NCI-H82 (cell line): ENCODE results near the gene GMIP.
A peak's percentile ranks its signal among the peaks of the same experiment; 100 is the strongest.
"Not testable (repeated sequence)": the region's sequence is repeated elsewhere in the genome, so short reads cannot be mapped to it uniquely, and the experiment has no call there.

Source experiments
- DNase-seq: peaks from one replicate; lab custom pipeline; 2025; lab: John Stamatoyannopoulos, UW

Gene GMIP

DNA sequence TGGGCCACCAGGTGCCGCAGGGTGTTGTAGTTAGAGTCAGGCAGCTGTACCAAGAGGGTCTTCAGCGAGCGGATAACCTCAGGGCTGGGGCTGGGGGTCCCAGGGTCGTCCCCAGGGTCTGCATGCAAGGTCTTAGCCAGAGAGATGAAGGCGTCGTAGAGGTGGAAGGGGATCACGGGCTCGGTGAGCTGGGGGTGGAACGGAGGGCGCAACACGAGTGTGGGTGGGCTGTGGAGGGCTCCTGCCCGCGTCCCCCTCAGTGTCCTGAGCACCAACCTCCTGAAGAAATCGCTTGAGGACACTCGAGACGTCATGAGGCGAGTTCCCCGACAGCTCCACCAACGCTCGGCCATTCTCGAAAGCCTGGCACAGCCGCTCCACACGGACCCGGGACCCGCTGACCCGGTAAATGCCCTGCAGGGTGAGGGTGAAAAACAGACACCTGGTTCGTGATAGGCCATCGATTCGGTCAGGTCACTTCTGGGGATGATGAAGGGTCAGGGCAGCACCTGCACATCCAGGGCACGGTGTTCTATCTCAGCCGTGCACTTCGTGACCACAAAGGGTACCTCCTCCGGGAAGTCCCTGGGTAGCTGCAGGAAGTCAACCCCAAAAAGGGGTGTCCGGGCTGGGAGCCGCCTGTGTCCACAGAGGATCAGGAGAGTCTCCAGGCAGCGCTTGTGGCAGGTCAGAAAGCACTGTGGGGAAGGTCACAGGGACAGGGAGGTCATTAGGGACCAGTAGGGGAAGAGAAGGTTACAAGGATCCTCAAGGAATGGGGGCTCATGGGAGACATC lies 8.7 kb downstream of the GMIP start:
- no peak for DNase-seq

DNA sequence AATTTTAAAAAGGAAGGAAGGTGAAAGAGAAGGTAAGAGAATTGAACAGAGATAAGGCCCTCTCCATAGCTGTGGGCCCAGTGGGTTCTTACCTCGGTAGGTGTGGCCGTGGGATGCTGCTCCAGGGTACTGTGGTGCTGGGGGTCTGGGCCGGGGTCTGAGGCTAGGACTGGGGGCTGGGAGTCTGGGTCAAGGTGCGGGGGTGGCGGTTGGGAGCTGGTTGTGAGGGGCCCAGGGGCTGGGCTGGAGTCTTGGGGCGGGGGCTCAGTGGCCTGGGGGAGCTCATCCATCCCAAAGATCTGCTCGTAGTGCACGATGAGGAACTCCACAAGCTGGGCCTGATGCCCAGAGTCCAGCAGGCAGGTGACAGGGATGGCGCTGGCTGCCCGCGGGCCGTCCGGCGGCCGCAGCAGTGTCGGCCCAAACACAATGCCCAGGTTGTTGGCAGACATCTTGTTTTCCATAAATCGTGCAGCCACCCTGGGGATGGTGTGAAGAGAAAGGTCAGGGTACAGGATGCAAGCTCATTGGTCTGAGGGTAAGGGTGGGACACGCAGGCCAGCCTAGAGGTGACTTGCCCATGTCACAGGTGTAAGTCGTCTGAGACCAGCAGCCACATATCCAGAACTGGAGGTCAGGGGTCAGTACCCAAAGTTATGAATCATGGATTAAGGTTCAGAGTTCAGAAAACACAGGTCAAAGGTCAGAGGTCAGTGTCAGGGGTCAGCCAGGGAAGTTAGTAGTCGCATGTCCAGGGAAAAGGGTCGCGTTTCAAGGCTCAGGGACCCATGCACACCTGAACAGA lies 9.5 kb downstream of the GMIP start:
- no peak for DNase-seq

DNA sequence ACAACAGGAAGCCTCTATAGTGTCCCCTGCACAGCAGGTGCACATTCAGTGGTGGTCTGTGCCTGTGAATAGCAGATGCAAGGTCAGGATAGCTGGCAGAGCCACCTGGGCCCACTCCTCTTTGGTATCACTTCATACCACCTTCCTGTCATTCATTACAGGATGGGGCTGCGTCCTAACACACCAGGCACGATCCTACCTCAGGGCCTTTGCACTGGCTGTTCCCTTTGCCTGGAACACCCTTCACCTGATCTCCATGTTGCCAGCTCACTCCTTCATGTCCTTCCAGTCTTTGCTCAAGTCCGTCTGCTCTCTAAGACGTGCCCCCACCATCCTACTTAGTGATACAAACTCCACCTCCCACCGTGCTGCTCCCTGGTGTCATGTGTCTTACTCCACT lies 10.8 kb downstream of the GMIP start:
- no peak for DNase-seq

DNA sequence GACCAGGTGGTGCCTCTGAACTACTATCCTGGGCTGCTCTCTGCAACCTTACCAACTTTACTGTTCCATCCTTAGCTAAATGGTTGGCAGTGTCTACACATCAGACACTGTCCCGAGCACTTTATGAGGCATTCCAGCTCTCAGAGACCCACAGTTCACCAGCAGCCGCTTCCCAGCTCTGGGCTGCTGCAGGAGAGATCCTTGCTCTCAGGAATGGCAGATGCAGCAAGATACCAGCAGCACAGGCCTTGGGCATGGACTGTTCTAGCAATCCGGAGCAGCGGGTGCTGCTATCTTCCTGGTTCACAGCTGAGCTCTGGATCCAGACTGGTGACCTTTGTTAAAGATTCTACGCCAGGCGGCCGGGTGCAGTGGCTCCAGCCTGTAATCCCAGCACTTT lies 12.1 kb downstream of the GMIP start:
- no peak for DNase-seq

DNA sequence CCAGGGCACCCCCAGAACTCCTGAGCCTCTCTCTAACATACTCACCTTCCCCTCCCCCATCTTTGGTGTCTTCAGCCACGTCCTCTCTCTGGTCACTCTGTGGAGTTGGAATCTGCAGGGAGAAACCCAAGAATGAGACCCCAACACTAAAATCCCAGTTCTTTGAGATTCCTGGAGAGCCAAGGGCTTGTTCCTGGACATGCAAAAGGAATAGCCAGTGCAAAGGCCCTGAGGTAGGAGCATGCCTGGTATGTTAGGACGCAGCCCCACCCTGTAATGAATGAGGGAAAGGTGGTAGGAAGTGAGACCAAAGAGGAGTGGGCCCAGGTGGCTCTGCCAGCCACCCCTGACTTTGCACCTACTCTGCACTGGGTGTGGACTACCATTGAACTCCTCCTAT lies 13.0 kb downstream of the GMIP start:
- DNase-seq, result no peak

DNA sequence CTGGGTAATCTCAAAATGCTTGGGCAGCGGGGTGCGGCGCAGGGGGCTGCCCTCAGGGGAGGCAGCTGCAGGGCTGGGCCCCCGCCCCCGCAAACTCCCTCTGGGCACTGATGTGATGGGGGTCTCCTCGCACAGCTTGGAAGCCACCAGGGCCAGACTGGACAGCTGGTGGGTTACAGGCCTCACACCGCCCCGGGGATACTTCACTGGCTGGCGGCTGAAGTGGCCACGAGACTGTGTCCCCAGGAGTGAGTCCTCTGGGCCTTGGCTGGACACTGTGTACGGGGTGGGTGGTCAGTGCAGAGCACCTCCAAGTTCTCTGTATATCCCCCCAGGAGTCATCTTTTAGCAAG lies 13.4 kb downstream of the GMIP start:
- no peak for DNase-seq

DNA sequence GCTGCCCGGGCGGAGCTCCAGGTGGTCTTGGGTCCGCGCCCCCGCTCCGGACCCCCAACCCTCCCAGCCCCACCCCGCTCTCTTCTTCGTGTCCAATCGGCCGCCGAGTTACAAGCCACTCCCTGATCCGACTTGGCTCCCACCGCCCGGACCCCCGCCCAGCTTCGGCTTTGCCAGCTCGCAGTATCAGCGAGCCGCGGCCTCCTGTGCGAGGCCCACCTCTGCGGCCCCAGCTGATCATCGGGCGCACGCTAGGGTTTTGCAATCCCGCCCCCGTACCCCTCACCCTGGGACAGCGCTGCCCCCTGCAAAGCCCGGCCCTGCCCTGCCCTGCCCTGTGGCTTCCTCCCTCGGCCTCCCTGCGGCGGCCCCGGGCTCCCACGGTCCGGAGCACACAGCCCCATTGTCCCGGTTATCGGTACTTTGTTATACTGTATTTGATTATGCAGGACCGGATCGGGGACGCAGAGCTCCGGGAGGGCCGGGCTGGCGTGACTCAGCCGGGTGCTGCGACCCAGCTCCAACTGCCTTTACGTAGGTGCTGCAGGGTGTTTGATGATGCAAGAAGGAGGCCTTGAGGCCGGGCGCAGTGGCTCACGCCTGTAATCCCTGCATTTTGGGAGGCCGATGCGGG lies 14.8 kb downstream of the GMIP start:
- DNase-seq, result peak; percentile 95

DNA sequence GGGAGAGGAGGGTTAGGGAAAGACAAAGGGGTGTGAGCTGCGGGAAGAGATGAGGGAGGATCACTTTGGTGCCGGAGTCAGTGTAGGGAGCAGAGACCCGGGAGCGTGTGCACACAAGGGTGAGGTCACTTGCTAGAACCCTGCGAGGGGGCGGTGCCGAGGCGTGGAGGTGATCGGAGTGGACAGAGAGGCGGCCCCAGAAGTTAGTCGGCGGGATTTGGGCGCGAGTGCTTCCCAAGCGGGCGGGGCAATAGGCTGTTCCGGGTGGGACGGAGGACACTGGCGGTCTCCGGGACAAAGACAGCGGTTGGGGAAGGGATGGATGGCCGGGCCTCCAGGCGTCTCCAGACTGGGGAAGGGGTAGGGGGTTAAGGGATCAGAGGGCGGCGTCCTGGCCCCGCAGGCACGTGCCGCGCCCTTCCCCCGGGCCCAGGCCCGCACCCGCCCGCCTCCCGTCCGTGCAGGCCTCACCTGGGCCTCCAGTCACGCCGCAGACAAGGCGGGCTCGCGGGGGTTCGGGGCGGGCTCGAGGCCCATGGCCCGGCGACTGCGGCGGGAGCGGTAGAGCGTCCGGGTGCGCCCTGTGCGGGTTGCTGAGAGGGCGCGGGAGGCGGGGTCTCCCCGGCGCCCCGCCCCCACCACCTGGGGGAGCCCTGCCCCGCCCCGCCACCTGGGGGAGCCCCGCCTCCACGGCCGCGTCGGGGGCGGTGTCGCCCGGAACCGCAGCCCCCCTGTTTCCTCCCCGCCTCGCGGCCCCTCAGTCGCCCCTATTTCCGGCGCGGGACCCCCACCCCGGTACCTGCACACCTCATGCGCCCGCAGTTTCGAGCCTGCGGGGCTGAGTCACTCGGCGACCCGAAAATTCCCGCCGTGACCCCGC lies 15.6 kb downstream of the GMIP start, which contains the start of gene LPAR2:
Gene LPAR2 (minus strand): TSS at position 600 of the 880 bp plus-strand sequence. CDS start 945 bp downstream, outside the sequence.
- DNase-seq, result peak; percentile 84

DNA sequence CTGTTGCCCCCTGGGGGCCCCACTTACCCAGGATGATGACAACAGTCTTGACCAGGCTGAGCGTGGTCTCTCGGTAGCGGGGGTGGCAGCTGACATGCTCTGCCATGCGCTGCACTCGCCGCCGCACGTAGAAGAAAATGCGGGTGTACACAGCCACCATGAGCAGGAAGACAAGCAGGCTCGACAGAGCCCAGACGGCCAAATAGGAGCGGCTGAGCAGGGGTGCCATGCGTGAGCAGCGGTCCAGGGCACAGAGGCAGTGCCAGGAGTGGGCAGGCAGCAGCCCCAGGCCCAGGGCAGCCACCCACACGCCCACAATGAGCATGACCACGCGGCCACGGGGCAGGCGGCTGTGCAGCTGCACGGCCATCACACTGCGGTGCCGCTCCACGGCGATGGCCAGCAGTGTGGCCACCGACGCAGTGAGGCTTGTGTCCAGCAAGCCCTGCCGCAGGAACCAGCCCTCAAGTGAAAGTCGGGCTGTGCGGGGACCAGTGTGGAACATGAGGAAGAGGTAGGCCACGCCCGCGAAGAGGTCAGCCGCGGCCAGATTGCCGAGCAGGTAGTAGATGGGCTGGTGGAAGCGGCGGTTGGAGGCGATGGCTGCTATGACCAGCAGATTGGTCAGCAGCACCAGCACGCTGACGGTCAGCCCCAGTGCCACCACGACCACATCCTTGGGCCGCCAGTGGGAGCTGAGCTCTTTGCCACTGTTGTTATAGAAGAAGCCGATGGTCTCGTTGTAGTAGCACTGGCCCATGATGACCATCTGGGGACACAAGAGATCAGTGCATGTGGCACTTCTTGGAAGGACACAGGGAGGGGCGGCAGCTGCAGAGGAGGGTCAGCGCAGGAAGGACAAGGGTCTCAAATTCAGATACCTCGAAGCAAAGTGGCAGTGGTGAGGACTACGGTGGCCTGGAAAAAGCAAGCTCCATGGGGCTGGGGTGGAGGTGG lies 16.7 kb downstream of the GMIP start:
- no peak for DNase-seq

DNA sequence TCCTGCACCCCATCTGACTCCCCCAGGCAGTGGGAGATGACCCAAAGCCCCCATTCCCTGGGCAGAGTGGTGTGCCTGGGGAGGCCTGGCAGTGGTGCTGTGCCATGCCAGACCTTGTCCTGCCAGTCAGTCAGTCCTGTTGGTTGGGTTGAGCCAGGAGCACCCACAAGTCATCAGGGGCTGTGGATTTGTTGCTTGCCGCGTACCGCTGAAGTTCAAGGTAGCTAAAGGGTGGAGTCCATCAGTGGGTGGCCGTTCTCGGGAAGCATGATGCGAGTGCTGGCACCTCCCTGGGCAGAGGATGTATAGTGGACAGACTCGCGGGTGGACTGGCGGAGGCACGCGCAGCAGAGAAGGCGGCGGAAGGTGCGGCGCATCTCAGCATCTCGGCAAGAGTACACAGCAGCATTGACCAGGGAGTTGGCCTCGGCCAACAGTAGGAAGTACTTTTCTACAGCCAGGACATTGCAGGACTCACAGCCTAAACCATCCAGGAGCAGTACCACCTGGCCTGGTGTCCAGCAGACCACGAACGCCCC lies 19.4 kb downstream of the GMIP start:
- no peak for DNase-seq

DNA sequence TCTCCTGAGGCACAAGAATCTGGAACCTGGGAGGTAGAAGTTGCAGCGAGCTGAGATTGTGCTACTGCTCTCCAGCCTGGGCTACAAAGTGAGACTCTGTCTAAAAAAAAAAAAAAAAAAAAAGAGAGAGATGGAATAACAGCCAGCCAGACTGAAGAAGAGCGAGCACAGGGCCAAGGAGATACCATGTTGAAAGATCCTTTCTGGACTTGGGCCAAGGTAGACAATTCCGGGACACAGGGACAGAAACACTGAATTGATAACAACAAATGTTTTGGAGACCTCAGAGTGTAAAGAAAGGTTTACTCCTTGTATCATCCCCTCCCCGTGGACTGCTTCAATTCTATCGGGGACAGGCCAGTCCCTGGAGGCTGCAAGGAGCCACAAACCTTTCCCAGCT lies 20.1 kb downstream of the GMIP start:
- no peak for DNase-seq

DNA sequence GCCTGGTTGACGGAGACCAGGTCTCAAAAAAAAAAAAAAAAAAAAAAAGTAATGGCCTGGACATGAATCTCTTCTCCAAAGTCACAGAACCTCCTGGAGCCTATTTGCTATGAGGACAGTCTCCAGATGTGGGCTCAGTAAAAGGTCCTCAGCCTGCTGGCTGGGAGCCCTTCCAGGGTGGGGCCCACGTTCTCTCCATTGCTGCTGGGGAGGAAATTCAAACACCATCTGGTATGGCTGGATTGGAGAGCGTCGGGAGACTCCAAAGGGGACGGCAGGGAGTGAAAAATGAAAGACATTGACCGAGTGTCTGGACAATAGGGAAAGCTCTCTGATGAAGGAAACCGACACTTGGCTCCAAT lies 23.6 kb downstream of the GMIP start:
- DNase-seq, result no peak

DNA sequence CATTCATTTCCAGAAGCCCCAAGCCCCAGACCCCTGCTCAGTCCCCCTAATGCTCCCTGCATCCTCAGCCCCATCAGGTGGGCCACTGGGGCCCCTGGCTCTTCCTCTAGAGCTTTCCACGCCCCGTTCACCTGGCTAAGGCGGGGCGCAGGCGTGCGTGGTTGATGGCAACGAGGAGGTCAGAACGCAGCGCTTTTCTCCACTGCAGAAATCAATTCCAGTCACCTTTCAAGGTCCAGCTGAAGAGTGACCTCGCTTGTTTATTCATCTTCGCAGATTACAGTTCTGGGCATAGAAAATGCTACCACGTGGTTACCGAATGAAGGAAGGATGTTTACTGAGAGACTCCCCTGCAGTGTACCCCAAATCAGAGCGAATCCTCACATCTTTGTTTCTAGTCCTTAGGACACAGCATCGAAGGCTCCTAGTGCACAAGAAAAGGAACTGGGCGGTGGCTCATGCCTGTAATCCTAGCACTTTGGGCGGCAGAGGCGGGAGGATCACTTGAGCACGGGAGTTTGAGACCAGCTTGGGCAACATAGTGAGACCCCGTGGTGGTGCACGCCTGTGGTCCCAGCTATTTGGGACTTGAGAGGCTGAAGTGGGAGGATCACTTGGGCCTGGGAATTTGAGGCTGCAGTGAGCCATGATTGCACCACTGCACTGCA lies 24.1 kb downstream of the GMIP start:
- peak; percentile 33 for DNase-seq

DNA sequence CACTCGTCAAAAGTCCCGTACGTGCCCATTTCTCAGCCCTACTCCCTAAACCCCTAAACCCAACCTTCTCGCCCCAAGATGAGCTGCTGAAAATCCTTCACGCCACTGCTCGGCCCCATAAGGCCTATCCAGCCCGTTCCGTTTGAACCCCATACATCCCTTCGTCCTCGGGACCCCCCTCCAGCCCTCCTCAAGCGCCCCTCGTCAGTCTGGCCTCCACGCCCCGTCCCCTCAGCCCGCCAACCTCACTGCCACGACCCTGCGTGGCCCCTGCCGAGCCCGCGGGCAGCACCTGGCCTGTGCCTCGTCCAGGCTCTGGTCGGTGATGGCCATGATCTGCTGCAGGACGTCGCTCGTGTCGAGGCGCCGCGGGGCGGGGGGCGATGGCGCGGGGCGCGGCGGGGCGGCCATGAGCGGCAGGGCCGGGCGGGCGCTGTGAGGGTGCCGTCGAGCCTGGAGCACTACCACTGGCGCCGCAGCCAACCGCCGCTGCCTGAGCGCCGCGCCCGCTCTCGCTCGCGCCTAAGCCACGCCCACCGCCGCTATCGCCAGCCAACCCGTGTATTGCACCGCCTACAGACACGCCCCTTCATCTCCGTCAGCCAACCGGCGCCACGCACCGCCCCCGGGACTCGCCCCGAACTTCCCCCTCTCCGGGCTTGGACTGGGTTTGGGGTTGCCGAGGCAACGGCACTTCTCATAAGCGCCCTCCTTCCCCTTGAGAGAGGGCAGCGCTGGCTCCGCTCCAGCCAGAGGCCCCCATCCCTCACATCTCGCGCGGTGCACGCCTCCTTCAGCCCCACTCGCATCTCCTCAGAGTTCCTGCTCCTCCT lies 25.0 kb downstream of the GMIP start, which contains the start of gene PBX4:
Gene PBX4 (minus strand): TSS at position 469 of the 833 bp plus-strand sequence. CDS start 58 bp downstream, at position 411.
- peak; percentile 100 for DNase-seq

DNA sequence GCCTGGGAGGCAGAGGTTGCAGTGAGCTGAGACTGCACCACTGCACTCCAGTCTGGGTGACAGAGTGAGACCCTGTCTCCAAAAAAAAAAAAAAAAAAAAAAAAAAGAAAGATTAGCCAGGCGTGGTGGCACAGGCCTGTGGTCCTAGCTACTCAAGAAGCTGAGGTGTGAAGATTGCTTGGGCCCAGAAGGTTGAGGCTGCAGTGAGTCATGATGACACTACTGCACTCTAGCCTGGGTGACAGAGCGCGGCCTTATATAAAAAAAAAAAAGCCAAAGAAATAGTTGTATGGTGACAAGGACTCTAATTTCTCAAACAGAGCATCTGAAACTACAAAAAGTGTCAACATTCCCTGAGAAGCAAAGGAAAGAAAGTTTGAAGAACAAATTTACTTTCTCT lies 28.4 kb downstream of the GMIP start:
- DNase-seq, result no peak

DNA sequence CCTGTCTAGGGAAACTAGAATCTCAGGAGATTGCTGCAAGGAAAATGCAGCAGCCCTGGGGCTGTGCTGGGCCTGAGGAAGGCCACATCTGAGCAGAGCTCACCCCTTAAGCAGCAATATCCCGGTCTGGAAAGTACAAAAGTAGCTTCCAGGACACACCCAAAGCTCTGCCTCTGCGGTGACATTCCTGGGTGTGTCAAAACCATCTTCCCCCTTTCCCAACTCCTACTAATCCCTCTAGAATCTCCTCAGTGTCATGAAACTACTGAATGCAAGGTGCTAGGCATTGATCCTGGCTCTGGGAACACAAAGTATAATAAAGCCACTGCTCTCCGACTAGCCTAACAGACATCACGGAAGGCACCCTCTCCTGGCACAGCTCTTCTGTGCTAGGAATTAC lies 30.0 kb downstream of the GMIP start:
- DNase-seq, result no peak

DNA sequence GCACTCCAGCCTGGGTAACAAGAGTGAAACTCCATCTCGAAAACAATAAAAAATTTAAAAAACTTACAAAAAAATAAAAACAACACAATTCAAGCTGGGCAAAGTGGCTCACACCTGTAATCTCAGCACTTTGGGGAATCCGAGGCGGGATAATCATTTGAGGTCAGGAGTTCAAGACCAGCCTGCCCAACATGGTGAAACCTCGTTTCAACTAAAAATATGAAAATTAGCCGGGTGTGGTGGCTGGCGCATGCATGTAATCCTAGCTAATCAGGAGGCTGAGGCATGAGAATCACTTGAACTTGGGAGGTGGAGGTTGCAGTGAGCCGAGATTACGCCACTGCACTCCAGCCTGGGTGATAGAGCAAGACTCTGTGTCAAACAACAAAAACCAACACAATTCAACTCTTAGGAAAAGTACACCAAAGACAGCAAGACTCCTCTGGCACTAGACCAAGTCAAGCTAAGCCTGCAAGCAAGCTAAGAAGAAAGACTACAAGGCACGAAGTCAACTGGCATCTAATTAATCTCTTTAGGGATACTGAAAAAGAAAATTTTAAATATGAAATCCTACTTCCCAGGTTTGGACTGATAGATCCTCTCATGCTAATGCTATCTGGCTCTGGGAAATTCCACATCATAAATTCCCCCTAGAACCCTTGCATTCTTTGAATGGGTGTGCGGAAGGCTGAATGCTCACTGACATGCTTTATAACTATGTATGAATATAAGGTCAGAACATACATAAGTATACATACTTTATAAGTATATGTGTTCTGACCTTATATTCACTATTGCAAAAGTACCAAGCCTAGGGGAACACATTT lies 32.9 kb downstream of the GMIP start:
- no peak for DNase-seq

DNA sequence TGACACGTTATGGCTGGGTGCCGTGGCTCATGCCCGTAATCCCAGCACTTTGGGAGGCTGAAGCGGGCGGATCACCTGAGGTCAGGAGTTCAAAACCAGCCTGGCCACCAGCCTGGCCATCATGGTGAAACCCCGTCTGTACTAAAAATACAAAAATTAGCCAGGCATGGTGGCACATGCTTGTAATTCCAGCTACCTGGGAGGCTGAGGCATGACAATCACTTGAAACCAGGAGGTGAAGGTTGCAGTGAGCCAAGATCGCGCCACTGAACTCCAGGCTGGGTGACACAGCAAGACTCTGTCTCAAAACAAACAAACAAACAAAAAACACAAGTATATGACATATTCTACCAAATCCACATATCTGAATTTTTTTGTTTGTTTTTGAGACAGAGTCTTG lies 36.8 kb downstream of the GMIP start:
- DNase-seq, result not testable (repeated sequence)
